Stimulated activated CD8-positive, alpha-beta memory T cell treated with anti-CD3 and anti-CD28 coated beads, Interleukin-4, amount 100 ng/mL, for 1 hour (primary cell): ENCODE measurements around the gene FRZB.

Source experiments
- DNase-seq, 2 donors: peaks; one replicate each; pipeline ENCODE4 v3.0.0-alpha.2; 2020; ENCODE audit warnings: low read depth in 2 of 2, low spot score in 1 of 2

Gene FRZB

GRCh38 chr2:182804128-182804527 lies 62.3 kb downstream of the FRZB start:
- no peak for DNase-seq

- DNase-seq, result no peak
Observed at GRCh38 chr2:182798736-182799135, 67.7 kb downstream of the FRZB start.

GRCh38 chr2:182792441-182792840 lies 74.0 kb downstream of the FRZB start:
- DNase-seq, result no peak

- no peak for DNase-seq
Observed at GRCh38 chr2:182784777-182785176, 81.7 kb downstream of the FRZB start.

GRCh38 chr2:182784058-182784706 lies 82.3 kb downstream of the FRZB start:
- DNase-seq, result no peak
